ENCODE measurements around the gene SCLY. TPM values are rescaled to one million over a fixed set of nuclear protein-coding genes. Genes with fewer than 3 reads are reported as not detected.
"Not testable (repeated sequence)": the region's sequence is repeated elsewhere in the genome, so short reads cannot be mapped to it uniquely, and the experiment has no call there.

SCLY gene
- total and polyA plus RNA-seq, 2 donors (not counting 1 experiment from before 2014, with no cell fraction given) = 16.4 to 42.4 TPM

DNA sequence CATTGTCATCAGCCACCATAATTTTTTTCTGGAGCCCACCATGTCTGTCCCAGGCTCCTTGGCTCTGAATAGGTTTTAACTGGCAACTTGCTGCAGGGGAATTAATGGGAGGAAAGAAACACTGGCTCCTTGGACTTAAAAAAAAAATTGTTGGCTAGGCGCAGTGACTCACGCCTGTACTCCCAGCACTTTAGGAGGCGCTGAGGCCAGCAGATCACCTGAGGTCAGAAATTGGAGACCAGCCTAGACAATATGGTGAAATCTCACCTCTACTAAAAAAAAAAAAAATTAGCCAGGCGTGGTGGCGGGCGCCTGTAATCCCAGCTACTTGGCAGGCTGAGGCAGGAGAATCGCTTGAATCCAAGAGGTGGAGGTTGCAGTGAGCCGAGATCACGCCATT, 26.8 kb upstream of the SCLY start:
- ATAC-seq (ENCODE audit: low read depth); POLR2A ChIA-PET; H3K9ac ChIP-seq (ENCODE audit: low read length); H3K79me2 ChIP-seq (ENCODE audit: control insufficient read depth, insufficient read depth, low read length); H3K4me1 Mint-ChIP-seq; H3K9me3 ChIP-seq (ENCODE audit: control extremely low read depth in 1 of 3, control insufficient read depth in 2 of 3, insufficient read depth in 1 of 3, low read length in 2 of 3); CTCF ChIA-PET; H3K27ac ChIP-seq (ENCODE audit: low read length in 2 of 2); DNase-seq; H4K20me1 ChIP-seq (ENCODE audit: control insufficient read depth, insufficient read depth, low read length, poor library complexity, severe bottlenecking); H3K4me1 ChIP-seq (ENCODE audit: control insufficient read depth in 2 of 2, insufficient read depth in 2 of 2, low read length in 2 of 2); H3K27me3 ChIP-seq (replicated peaks in 1 of 4; ENCODE audit: control extremely low read depth in 1 of 4, control insufficient read depth in 3 of 4, insufficient read depth in 4 of 4, low read length in 3 of 4); H3K4me3 ChIP-seq (ENCODE audit: control extremely low read depth in 1 of 5, extremely low read depth in 1 of 5, insufficient read depth in 1 of 5, low read depth in 2 of 5, low read length in 4 of 5); H3K27ac Mint-ChIP-seq; H3K4me2 ChIP-seq (replicated peaks; ENCODE audit: low read depth, low read length, poor library complexity, severe bottlenecking); H3K9me3 Mint-ChIP-seq (ENCODE audit: insufficient read depth); H3K4me3 Mint-ChIP-seq; H3K27me3 Mint-ChIP-seq; intact Hi-C loops (cut with micrococcal nuclease); H2AFZ ChIP-seq (ENCODE audit: insufficient read depth, low read depth, low read length, poor library complexity, severe bottlenecking): not testable (repeated sequence)
- H3K36me3 ChIP-seq (replicated peaks in 1 of 2; ENCODE audit: control extremely low read depth in 1 of 2, control insufficient read depth in 1 of 2, extremely low read depth in 1 of 2, insufficient read depth in 2 of 2, low read length in 1 of 2) = peaks cover 6 to 46% of the 10 kb centered on the region in 2 experiments
- WGBS (ENCODE audit: insufficient coverage) = 100% methylated on average over 5 of the region's 9 CpGs

GRCh38 chr2:238038203-238038602, 22.6 kb upstream of the SCLY start:
- H3K79me2 ChIP-seq (ENCODE audit: control insufficient read depth, insufficient read depth, low read length) = no peaks in the 10 kb centered on the region
- CTCF ChIA-PET = no interaction called here
- H3K27me3 ChIP-seq (replicated peaks in 1 of 4; ENCODE audit: control extremely low read depth in 1 of 4, control insufficient read depth in 3 of 4, insufficient read depth in 4 of 4, low read length in 3 of 4) = no peaks in the 10 kb centered on the region
- POLR2A ChIA-PET = no interaction called here
- no peak for DNase-seq
- H3K9me3 ChIP-seq (ENCODE audit: control extremely low read depth in 1 of 3, control insufficient read depth in 2 of 3, insufficient read depth in 1 of 3, low read length in 2 of 3) = no peaks in the 10 kb centered on the region
- Mint-ChIP-seq H3K27me3 (no peaks in the 10 kb centered on the region), H3K9me3 (ENCODE audit: insufficient read depth) (no peaks in the 10 kb centered on the region), H3K27ac (no peak overlapping the region), H3K4me1 (no peaks in the 10 kb centered on the region), H3K4me3 (no peak overlapping the region)
- WGBS (ENCODE audit: insufficient coverage) = 98% methylated on average over 5 of the region's 8 CpGs
- H3K27ac ChIP-seq (ENCODE audit: low read length in 2 of 2) = no peak overlapping the region
- no peaks in the 10 kb centered on the region for H3K4me1 ChIP-seq (ENCODE audit: control insufficient read depth in 2 of 2, insufficient read depth in 2 of 2, low read length in 2 of 2)
- intact Hi-C loops (cut with micrococcal nuclease) = no loop called here
- no peak overlapping the region for H2AFZ ChIP-seq (ENCODE audit: insufficient read depth, low read depth, low read length, poor library complexity, severe bottlenecking)
- peaks cover 14 to 45% of the 10 kb centered on the region in 2 experiments for H3K36me3 ChIP-seq (replicated peaks in 1 of 2; ENCODE audit: control extremely low read depth in 1 of 2, control insufficient read depth in 1 of 2, extremely low read depth in 1 of 2, insufficient read depth in 2 of 2, low read length in 1 of 2)
- TF ChIP-seq, protein P1, sequence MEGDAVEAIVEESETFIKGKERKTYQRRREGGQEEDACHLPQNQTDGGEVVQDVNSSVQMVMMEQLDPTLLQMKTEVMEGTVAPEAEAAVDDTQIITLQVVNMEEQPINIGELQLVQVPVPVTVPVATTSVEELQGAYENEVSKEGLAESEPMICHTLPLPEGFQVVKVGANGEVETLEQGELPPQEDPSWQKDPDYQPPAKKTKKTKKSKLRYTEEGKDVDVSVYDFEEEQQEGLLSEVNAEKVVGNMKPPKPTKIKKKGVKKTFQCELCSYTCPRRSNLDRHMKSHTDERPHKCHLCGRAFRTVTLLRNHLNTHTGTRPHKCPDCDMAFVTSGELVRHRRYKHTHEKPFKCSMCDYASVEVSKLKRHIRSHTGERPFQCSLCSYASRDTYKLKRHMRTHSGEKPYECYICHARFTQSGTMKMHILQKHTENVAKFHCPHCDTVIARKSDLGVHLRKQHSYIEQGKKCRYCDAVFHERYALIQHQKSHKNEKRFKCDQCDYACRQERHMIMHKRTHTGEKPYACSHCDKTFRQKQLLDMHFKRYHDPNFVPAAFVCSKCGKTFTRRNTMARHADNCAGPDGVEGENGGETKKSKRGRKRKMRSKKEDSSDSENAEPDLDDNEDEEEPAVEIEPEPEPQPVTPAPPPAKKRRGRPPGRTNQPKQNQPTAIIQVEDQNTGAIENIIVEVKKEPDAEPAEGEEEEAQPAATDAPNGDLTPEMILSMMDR (IDR thresholded peaks at IDR 0.05) = no peak
- no peak for TF ChIP-seq EZH2 (IDR thresholded peaks at IDR 0.05; ENCODE audit: borderline replicate concordance, insufficient read depth, low read depth, low read length, poor library complexity, severe bottlenecking)
- H3K9ac ChIP-seq (ENCODE audit: low read length) = no peak overlapping the region
- H3K4me2 ChIP-seq (replicated peaks; ENCODE audit: low read depth, low read length, poor library complexity, severe bottlenecking) = no peak overlapping the region
- no peaks in the 10 kb centered on the region for H4K20me1 ChIP-seq (ENCODE audit: control insufficient read depth, insufficient read depth, low read length, poor library complexity, severe bottlenecking)
- H3K4me3 ChIP-seq (ENCODE audit: control extremely low read depth in 1 of 5, extremely low read depth in 1 of 5, insufficient read depth in 1 of 5, low read depth in 2 of 5, low read length in 4 of 5) = no peak overlapping the region
- no peak for ATAC-seq (ENCODE audit: low read depth)
